CD4-positive, alpha-beta memory T cell (primary cell): Measurements from ENCODE around the gene PLAU. TPM values are rescaled to one million over a fixed set of nuclear protein-coding genes. Genes with fewer than 3 reads are reported as not detected.

Experiments used
- CTCF ChIA-PET: fragments of 350-600 bp; sonication (Branson Sonifier 250); formaldehyde crosslinking; loops from one replicate; lab custom pipeline; 2021; ENCODE audit warnings: inconsistent platforms; ENCODE audit not compliant: partially characterized antibody; lab: Charles Lee
- POLR2A ChIA-PET: fragments of 350-600 bp; sonication (Branson Sonifier 250); formaldehyde crosslinking; loops from one replicate; lab custom pipeline; 2021; ENCODE audit not compliant: partially characterized antibody; lab: Charles Lee
- DNase-seq, 5 donors: peaks; one replicate each; pipeline versions ENCODE4 v3.0.0 to v3.0.0-alpha.2; 2020 to 2022; ENCODE audit warnings: mixed read lengths in 1 of 5
- H3K27ac ChIP-seq: one replicate; pipeline ENCODE4 v1.7.0; 2013; ENCODE audit warnings: low read depth, low read length
- H3K27me3 ChIP-seq: 2 replicates; pipeline ENCODE4 v1.7.0; 2013; ENCODE audit warnings: mild to moderate bottlenecking, low read length, moderate library complexity; ENCODE audit not compliant: insufficient read depth
- H3K36me3 ChIP-seq: 2 replicates; pipeline ENCODE4 v1.7.0; 2013; ENCODE audit warnings: mild to moderate bottlenecking, low read length, moderate library complexity; ENCODE audit not compliant: insufficient read depth
- H3K4me1 ChIP-seq: 2 replicates; pipeline ENCODE4 v1.7.0; 2013; ENCODE audit warnings: mild to moderate bottlenecking, low read length, moderate library complexity; ENCODE audit not compliant: insufficient read depth
- H3K4me3 ChIP-seq, 2 donors: one replicate each; pipeline ENCODE4 v1.7.0; 2013; ENCODE audit warnings: low read length in 2 of 2, mild to moderate bottlenecking in 1 of 2
- H3K9me3 ChIP-seq, 2 donors: one replicate each; pipeline ENCODE4 v1.7.0; 2013; ENCODE audit warnings: low read length in 2 of 2, control low read depth in 1 of 2; ENCODE audit not compliant: control insufficient read depth in 1 of 2
- H3K27ac Mint-ChIP-seq, 7 donors: one replicate each; pipeline ENCODE4 v1.8.0; 2020 to 2021; ENCODE audit warnings: mixed read lengths in 7 of 7, mild to moderate bottlenecking in 6 of 7, inconsistent platforms in 3 of 7, moderate library complexity in 3 of 7
- H3K27me3 Mint-ChIP-seq, 2 donors: one replicate each; pipeline ENCODE4 v1.8.0; 2020 to 2021; ENCODE audit warnings: mixed read lengths in 2 of 2
- H3K36me3 Mint-ChIP-seq, 2 donors: one replicate each; pipeline ENCODE4 v1.8.0; 2020 to 2021; ENCODE audit warnings: mixed read lengths in 2 of 2, inconsistent platforms in 1 of 2, mild to moderate bottlenecking in 1 of 2
- H3K4me1 Mint-ChIP-seq, 4 donors: one replicate each; pipeline ENCODE4 v1.8.0; 2020 to 2021; ENCODE audit warnings: mixed read lengths in 4 of 4, mild to moderate bottlenecking in 1 of 4
- H3K4me3 Mint-ChIP-seq, 8 donors: one replicate each; pipeline ENCODE4 v1.8.0; 2020 to 2021; ENCODE audit warnings: mixed read lengths in 8 of 8, mild to moderate bottlenecking in 7 of 8, moderate library complexity in 6 of 8, inconsistent platforms in 3 of 8
- H3K9me3 Mint-ChIP-seq, 8 donors: one replicate each; pipeline ENCODE4 v1.8.0; 2020 to 2021; ENCODE audit warnings: mixed read lengths in 8 of 8, mild to moderate bottlenecking in 5 of 8, inconsistent platforms in 3 of 8, moderate library complexity in 1 of 8
- intact Hi-C: fragments of 100-400 bp; cut with micrococcal nuclease; formaldehyde crosslinking; loops from one replicate; pipeline ENCODE4 v1.15.1; 2023
- polyA plus RNA-seq, 2 donors: library from polyadenylated mRNA; unstranded; fragments of 300-500 nt; fragmentation: Illumina TruSeq; gene quantifications; one replicate each; pipeline ENCODE4 v1.2.3, GENCODE V29; 2021
- total RNA-seq, 2 experiments: library from RNA; stranded (reverse); gene quantifications; one replicate each; pipeline ENCODE4 v1.2.3, GENCODE V29; 2021

The PLAU gene
- total and polyA plus RNA-seq, 4 experiments from 2014 or later, result 0.64 to 0.91 TPM; not detected in 2

DNA sequence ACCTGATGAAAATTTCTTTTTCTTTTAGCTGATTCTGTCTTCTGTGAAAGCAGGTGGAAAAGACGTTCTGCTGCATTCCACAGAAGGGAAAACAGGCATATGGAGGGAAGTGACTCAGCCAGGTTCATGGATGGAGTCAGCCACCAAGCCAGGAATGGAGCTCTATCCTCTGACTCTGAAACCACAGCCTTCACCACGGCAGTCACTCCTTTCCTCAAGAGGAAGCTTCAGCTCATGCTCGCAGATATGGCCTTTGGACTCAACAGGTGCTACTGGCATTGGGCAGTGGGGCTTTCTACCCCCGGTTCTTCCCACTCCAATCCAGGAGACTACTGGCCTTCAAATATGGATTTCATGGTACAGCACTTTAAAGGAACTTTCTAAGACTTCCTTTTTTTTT is 11.5 kb upstream of the PLAU start:
- H3K27me3 ChIP-seq, result no peaks in the 10 kb centered on the region
- ChIA-PET CTCF (interaction anchor here (1.6 to 2.2 kb wide), 3 partner anchors 10 to 41 kb away, joined by 3 to 8 read pairs (median 8); no protein-coding TSS in a partner anchor), POLR2A (no interaction called here)
- no peaks in the 10 kb centered on the region for H3K4me1 Mint-ChIP-seq
- peak overlapping the region in 1 of 7 donors; percentile 29 for H3K27ac Mint-ChIP-seq
- no peaks in the 10 kb centered on the region for H3K36me3 ChIP-seq
- no peaks in the 10 kb centered on the region for H3K36me3 Mint-ChIP-seq
- H3K27ac ChIP-seq, result no peak overlapping the region
- H3K4me3 ChIP-seq, result no peak overlapping the region
- H3K9me3 Mint-ChIP-seq, result no peaks in the 10 kb centered on the region
- H3K9me3 ChIP-seq, result no peaks in the 10 kb centered on the region
- no peaks in the 10 kb centered on the region for H3K4me1 ChIP-seq
- H3K4me3 Mint-ChIP-seq, result no peak overlapping the region
- intact Hi-C loops, result no loop called here
- peaks cover 3 to 8% of the 10 kb centered on the region in 2 donors for H3K27me3 Mint-ChIP-seq
- DNase-seq, result no peak

- Histone ChIP-seq H3K36me3 (no peaks in the 10 kb centered on the region), H3K4me1 (no peaks in the 10 kb centered on the region), H3K27me3 (no peaks in the 10 kb centered on the region), H3K4me3 (no peak overlapping the region), H3K27ac (no peak overlapping the region), H3K9me3 (no peaks in the 10 kb centered on the region)
- Mint-ChIP-seq H3K27ac (peak overlapping the region in 1 of 7 donors; percentile 8), H3K27me3 (peaks cover 3 to 8% of the 10 kb centered on the region in 2 donors), H3K9me3 (no peaks in the 10 kb centered on the region), H3K36me3 (no peaks in the 10 kb centered on the region), H3K4me3 (no peak overlapping the region), H3K4me1 (no peaks in the 10 kb centered on the region)
- intact Hi-C loops, result no loop called here
- ChIA-PET CTCF (interaction anchor here (1.0 to 3.9 kb wide), 4 partner anchors 14 to 40 kb away, joined by 3 to 20 read pairs (median 6); no protein-coding TSS in a partner anchor), POLR2A (no interaction called here)
- DNase-seq, result no peak
Measured at GRCh38 chr10:73900064-73900463, 10.9 kb upstream of the PLAU start.

DNA sequence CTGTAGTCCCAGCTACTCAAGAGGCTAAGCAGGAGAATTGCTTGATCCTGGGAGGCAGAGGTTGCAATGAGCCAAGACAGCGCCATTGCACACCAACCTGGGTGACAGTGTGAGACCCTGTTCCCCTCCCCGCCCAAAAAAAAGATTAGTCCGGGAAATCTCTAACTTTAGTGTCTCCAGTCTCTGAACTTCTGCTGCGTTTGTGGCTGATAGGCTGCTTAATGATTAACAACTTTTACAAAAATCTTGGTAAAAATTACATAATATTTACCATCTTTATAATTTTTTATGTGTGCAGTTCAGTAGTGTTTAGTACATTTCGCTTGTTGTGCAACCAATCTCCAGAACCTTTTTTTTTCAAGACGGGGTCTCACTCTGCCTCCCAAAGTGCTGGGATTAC is 9.7 kb upstream of the PLAU start:
- Histone ChIP-seq H3K9me3 (no peaks in the 10 kb centered on the region), H3K4me1 (no peaks in the 10 kb centered on the region), H3K27me3 (no peaks in the 10 kb centered on the region), H3K4me3 (no peak overlapping the region), H3K36me3 (no peaks in the 10 kb centered on the region), H3K27ac (no peak overlapping the region)
- H3K27me3 Mint-ChIP-seq, result peaks cover 10 to 12% of the 10 kb centered on the region in 2 donors
- intact Hi-C loops, result no loop called here
- H3K36me3 Mint-ChIP-seq, result no peaks in the 10 kb centered on the region
- ChIA-PET POLR2A (interaction anchor here (0.6 to 0.8 kb wide), 2 partner anchors 9 to 276 kb away, joined by 3 read pairs; no protein-coding TSS in a partner anchor), CTCF (interaction anchor here (1.1 to 3.9 kb wide), 3 partner anchors 15 to 39 kb away, joined by 3 to 20 read pairs (median 11); no protein-coding TSS in a partner anchor)
- no peaks in the 10 kb centered on the region for H3K4me1 Mint-ChIP-seq
- no peak for DNase-seq
- no peaks in the 10 kb centered on the region for H3K9me3 Mint-ChIP-seq
- no peak overlapping the region for H3K27ac Mint-ChIP-seq
- H3K4me3 Mint-ChIP-seq, result no peak overlapping the region

- no peaks in the 10 kb centered on the region for H3K4me1 ChIP-seq
- Mint-ChIP-seq H3K4me1 (no peaks in the 10 kb centered on the region), H3K36me3 (no peaks in the 10 kb centered on the region), H3K27me3 (peaks cover 12 to 13% of the 10 kb centered on the region in 2 donors), H3K9me3 (no peaks in the 10 kb centered on the region), H3K27ac (no peak overlapping the region), H3K4me3 (no peak overlapping the region)
- no peaks in the 10 kb centered on the region for H3K27me3 ChIP-seq
- H3K36me3 ChIP-seq, result no peaks in the 10 kb centered on the region
- no peak for DNase-seq
- ChIA-PET POLR2A (interaction anchor here (0.6 to 0.8 kb wide), 2 partner anchors 11 to 25 kb away, joined by 3 read pairs; no protein-coding TSS in a partner anchor), CTCF (interaction anchor here (1.0 to 3.9 kb wide), 3 partner anchors 16 to 38 kb away, joined by 3 to 20 read pairs (median 11); no protein-coding TSS in a partner anchor)
- H3K4me3 ChIP-seq, result no peak overlapping the region
- no peaks in the 10 kb centered on the region for H3K9me3 ChIP-seq
- no peak overlapping the region for H3K27ac ChIP-seq
- intact Hi-C loops, result no loop called here
Measured at GRCh38 chr10:73902351-73902750, 8.6 kb upstream of the PLAU start.

- Histone ChIP-seq H3K4me3 (no peak overlapping the region), H3K36me3 (no peaks in the 10 kb centered on the region), H3K27ac (no peak overlapping the region), H3K9me3 (no peaks in the 10 kb centered on the region), H3K27me3 (peaks cover 1% of the 10 kb centered on the region), H3K4me1 (peaks cover 16% of the 10 kb centered on the region)
- DNase-seq, result no peak
- CTCF ChIA-PET, result interaction anchor here (1.8 to 2.1 kb wide), 2 partner anchors 20 to 35 kb away, joined by 6 to 8 read pairs; no protein-coding TSS in a partner anchor
- intact Hi-C loops, result no loop called here
- H3K36me3 Mint-ChIP-seq, result no peaks in the 10 kb centered on the region
- POLR2A ChIA-PET, result no interaction called here
- H3K27me3 Mint-ChIP-seq, result peaks cover 17 to 20% of the 10 kb centered on the region in 2 donors
- no peak overlapping the region for H3K4me3 Mint-ChIP-seq
- H3K4me1 Mint-ChIP-seq, result peaks cover 9 to 23% (median 15%) of the 10 kb centered on the region in 4 donors
- H3K9me3 Mint-ChIP-seq, result no peaks in the 10 kb centered on the region
- H3K27ac Mint-ChIP-seq, result no peak overlapping the region
Measured at GRCh38 chr10:73905256-73906020, 5.5 kb upstream of the PLAU start.

DNA sequence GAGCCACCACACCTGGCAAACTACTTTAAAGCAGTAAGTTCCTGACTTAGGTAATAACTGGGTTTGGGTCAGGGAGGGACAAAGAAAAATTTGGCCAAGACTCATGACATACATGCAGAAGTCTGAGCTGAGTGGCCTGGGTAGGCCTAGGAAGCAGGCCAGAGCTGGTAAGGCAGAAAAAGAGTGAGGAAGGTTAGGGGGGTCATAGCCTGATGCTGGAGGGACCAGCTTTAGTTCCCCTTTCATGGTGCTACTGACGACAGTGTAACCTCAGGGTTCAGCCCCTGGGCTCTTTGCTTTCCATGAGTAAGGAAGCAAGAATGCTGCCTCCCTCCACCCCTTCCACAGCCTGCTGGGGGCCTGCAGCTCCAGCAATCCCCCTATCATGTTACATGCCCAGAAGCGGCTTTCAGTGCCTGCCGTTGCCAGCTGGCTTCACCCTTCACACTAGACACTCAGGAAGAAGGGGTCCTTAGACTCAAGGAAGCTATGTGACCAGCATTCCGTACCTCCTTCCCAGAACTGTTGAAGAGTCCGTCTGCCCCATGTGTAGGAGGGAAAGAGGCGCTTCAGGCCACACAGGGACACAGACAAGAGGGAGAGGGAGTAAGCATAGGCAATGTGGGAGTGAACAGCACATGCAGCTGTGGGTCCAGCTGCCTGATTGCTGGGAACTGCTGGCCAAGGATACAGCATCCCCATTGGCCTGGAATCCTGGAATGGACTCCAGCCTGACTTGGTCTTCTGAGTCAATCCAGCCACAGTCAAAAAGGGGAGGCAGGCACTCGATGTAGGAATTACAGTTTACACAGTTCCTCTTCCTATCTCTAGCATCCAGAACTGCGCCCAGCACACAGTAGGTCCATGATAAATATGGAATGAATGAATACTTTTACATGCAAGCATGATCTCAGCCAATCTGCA is 4.1 kb upstream of the PLAU start:
- Histone ChIP-seq H3K9me3 (no peaks in the 10 kb centered on the region), H3K4me1 (peaks cover 26% of the 10 kb centered on the region), H3K27me3 (peaks cover 7% of the 10 kb centered on the region), H3K4me3 (no peak overlapping the region), H3K27ac (no peak overlapping the region), H3K36me3 (no peaks in the 10 kb centered on the region)
- intact Hi-C loops, result no loop called here
- H3K4me3 Mint-ChIP-seq, result no peak overlapping the region
- ChIA-PET POLR2A (no interaction called here), CTCF (interaction anchor here (1.8 to 2.1 kb wide), 2 partner anchors 21 to 34 kb away, joined by 6 to 8 read pairs; no protein-coding TSS in a partner anchor)
- no peak for DNase-seq
- no peaks in the 10 kb centered on the region for H3K36me3 Mint-ChIP-seq
- H3K9me3 Mint-ChIP-seq, result no peaks in the 10 kb centered on the region
- peaks cover 22 to 24% of the 10 kb centered on the region in 2 donors for H3K27me3 Mint-ChIP-seq
- H3K4me1 Mint-ChIP-seq, result peaks cover 16 to 34% (median 22%) of the 10 kb centered on the region in 4 donors
- H3K27ac Mint-ChIP-seq, result no peak overlapping the region
